Measurements from ENCODE around the gene NTM.

The NTM gene

GRCh38 chr11:131579932-131580387 lies 209.5 kb downstream of the NTM start:
- H3K4me3 ChIP-seq (ENCODE audit: low read depth, low read length), result no peak overlapping the region
- no peak for DNase-seq (ENCODE audit: low read depth)
- peak; percentile 73 for TF ChIP-seq CTCF (IDR thresholded peaks at IDR 0.05; ENCODE audit: low read depth, low read length, missing control alignments)

DNA sequence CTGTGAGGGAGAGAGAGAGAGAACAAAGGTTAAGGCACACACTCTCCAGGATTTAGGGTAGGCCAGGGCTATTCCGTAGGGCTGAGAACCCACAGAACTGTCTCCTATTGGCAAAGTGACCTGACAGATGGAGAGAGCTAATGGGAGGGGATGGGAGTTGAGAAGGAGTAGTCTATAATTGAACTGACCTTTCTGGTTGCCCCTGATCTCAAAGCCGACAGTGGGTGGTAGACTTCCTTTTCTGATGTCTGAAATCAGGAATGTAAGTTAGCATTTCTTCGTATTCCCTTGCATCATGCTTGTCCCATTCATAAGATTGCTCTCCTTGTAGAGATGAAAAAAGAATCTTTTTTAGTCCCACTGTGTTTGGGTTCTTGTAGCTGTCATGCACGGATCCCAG lies 210.1 kb downstream of the NTM start:
- no peak for TF ChIP-seq CTCF (IDR thresholded peaks at IDR 0.05; ENCODE audit: low read depth, low read length, missing control alignments)
- H3K4me3 ChIP-seq (ENCODE audit: low read depth, low read length), result no peak overlapping the region
- DNase-seq (ENCODE audit: low read depth), result no peak

DNA sequence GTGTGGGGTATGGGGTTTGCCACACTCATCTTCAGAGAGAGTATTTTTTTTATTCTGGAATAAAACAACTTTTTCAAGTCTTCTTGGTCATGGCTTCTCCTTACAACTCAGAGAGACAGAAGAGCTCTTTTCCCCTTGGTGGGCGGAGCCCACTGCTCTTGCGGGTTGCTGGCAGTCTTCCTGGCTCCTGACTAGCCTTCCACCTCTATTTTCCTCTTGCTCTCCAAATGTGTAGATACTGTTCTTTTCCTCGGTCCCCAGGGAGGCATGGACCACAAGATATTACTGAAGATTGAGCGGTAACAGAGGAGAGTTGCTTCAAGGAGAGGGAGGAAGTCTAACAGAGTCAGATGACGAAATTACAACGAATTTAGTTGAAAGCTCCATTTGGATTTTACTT lies 210.6 kb downstream of the NTM start:
- DNase-seq (ENCODE audit: low read depth), result no peak
- no peak for TF ChIP-seq CTCF (IDR thresholded peaks at IDR 0.05; ENCODE audit: low read depth, low read length, missing control alignments)
- no peak overlapping the region for H3K4me3 ChIP-seq (ENCODE audit: low read depth, low read length)

DNA sequence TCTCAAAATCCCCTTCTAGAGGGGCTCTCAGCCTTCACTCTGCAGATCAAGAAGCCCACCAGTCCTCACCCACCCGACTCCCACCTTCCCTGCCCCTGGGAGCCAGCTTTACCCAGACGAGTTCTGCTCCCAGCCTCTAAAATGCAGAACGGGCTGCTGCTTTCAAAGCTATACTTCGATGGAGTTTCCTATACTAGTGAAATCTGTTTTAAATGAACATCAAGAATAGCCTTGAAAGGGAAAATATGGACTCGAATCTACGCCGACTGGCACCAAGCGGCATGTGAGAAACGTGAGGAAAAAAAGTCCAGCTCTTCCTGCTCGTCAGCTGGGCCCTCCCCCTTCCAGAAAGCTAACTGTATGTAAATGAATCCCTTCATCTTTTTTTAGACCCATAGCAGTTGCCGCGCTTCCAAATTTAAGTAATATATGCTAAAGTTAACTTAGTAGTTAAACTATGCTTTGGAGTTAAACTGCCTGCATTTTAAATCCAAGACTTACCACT lies 211.7 kb downstream of the NTM start:
- H3K4me3 ChIP-seq (ENCODE audit: low read depth, low read length), result no peak overlapping the region
- no peak for TF ChIP-seq CTCF (IDR thresholded peaks at IDR 0.05; ENCODE audit: low read depth, low read length, missing control alignments)
- DNase-seq (ENCODE audit: low read depth), result no peak

GRCh38 chr11:131583421-131583820 lies 213.0 kb downstream of the NTM start:
- DNase-seq (ENCODE audit: low read depth), result no peak
- no peak overlapping the region for H3K4me3 ChIP-seq (ENCODE audit: low read depth, low read length)
- TF ChIP-seq CTCF (IDR thresholded peaks at IDR 0.05; ENCODE audit: low read depth, low read length, missing control alignments), result no peak

DNA sequence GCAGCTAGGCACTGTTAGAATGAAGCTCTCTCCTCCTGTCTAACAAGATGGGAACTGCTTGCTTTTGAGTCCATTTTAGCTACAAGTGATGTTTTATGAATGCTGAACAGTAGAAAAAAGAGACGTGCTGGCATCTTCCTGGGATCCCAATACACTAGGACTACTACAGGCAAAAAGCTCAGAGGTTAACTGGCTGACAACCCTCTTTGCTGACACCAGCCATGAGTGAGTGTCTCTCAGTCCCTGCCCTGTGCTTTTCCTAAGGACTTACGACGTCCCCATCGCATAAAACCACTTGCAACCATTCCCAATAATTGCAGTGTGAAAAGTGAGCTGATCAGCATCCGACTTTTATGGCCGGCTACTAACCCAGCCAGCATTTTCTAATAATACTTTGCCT lies 213.5 kb downstream of the NTM start:
- H3K4me3 ChIP-seq (ENCODE audit: low read depth, low read length), result no peak overlapping the region
- TF ChIP-seq CTCF (IDR thresholded peaks at IDR 0.05; ENCODE audit: low read depth, low read length, missing control alignments), result no peak
- DNase-seq (ENCODE audit: low read depth), result no peak

DNA sequence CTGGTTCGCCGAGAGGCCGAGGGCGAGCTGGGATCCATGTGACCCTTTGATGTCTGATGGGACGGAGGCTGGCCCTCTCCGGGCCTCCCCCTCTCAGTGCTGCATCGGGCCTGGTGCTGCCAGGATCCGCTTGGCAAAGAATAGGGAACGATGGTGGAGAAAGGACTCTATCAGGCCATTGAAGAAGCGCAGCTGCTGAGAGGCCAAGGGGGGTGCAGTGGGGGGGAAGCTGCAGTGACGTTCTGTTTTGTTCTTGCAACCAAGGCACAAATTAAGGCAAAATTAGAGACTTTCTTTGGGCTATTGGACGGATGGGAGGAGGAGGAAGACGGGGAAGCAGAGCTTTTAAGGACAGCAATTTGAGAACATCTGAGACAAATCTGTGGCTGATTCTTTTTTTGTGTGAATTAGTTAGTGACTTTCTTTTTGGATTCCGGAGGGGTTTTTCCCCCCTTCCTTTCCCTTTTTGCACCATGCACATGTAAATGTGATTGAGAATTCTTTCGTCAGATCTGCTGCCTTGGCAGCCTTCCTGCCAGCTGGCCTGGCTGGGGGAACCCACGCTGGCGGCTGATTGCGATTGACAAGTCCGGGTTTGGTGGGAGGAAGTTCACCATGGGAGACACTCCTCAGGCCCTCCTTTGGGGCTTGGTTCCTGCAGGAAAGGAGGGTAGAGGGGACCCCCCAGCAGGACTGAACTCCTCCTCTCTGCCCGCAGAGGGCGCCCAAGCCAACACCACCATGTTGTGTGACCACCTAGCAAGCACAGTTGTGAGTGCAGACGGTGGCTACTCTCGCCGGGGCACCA lies 214.6 kb downstream of the NTM start:
- peak; percentile 46 for TF ChIP-seq CTCF (IDR thresholded peaks at IDR 0.05; ENCODE audit: low read depth, low read length, missing control alignments)
- DNase-seq (ENCODE audit: low read depth), result no peak
- H3K4me3 ChIP-seq (ENCODE audit: low read depth, low read length), result no peak overlapping the region

Measured in GM12864 (cell line).